Fibroblast of lung (primary cell): ENCODE measurements around the gene ANKRD31. TPM values are rescaled to one million over a fixed set of nuclear protein-coding genes. Genes with fewer than 3 reads are reported as not detected.

ENCODE experiments used
- DNase-seq, 2 donors: peaks; one replicate each; pipeline versions ENCODE4 v3.0.0 to v3.0.0-alpha.2; 2010; ENCODE audit warnings: low read depth in 2 of 2
- H2AFZ ChIP-seq: 2 replicates; pipeline ENCODE4 v1.5.1; 2012; ENCODE audit warnings: low read length, control low read depth, inconsistent platforms
- H3K27ac ChIP-seq: 2 replicates; pipeline ENCODE4 v1.5.1; 2011; ENCODE audit warnings: low read length, control low read depth; ENCODE audit not compliant: insufficient read depth
- H3K27me3 ChIP-seq: 2 replicates; pipeline ENCODE4 v1.5.1; 2011; ENCODE audit warnings: mild to moderate bottlenecking, low read length; ENCODE audit not compliant: control insufficient read depth, insufficient read depth
- H3K36me3 ChIP-seq: 2 replicates; pipeline ENCODE4 v1.5.1; 2011; ENCODE audit warnings: low read length; ENCODE audit not compliant: control insufficient read depth, insufficient read depth
- H3K4me1 ChIP-seq: 2 replicates; pipeline ENCODE4 v1.5.1; 2011; ENCODE audit warnings: low read length; ENCODE audit not compliant: control insufficient read depth, insufficient read depth; ENCODE audit errors: extremely low read depth
- H3K4me2 ChIP-seq: 2 replicates; pipeline ENCODE4 v1.5.1; 2011; ENCODE audit warnings: low read length, control low read depth; ENCODE audit not compliant: insufficient read depth; ENCODE audit errors: extremely low read depth
- H3K4me3 ChIP-seq, 4 experiments: fragments of 200-600 bp in 1 of 4; sonication (generic) in 1 of 4; replicated peaks in 1 of 4; 2 replicates each; pipeline ENCODE4 v1.5.1; 2011 to 2016; ENCODE audit warnings: low read length in 4 of 4, low read depth in 3 of 4, mild to moderate bottlenecking in 3 of 4, control low read depth in 2 of 4, inconsistent platforms in 1 of 4, mixed read lengths in 1 of 4; ENCODE audit not compliant: insufficient read depth in 1 of 4; ENCODE audit errors: control extremely low read depth in 1 of 4
- H3K79me2 ChIP-seq: 2 replicates; pipeline ENCODE4 v1.5.1; 2012; ENCODE audit warnings: mild to moderate bottlenecking, low read length, inconsistent platforms; ENCODE audit not compliant: control insufficient read depth, insufficient read depth
- H3K9ac ChIP-seq: 2 replicates; pipeline ENCODE4 v1.5.1; 2011; ENCODE audit warnings: mild to moderate bottlenecking, low read length, control low read depth; ENCODE audit not compliant: insufficient read depth
- H3K9me3 ChIP-seq: 2 replicates; pipeline ENCODE4 v1.5.1; 2012; ENCODE audit warnings: low read depth, low read length; ENCODE audit not compliant: control insufficient read depth, insufficient read depth
- H4K20me1 ChIP-seq: 2 replicates; pipeline ENCODE4 v1.5.1; 2011; ENCODE audit warnings: low read length; ENCODE audit not compliant: control insufficient read depth, insufficient read depth; ENCODE audit errors: extremely low read depth
- EZH2 ChIP-seq: IDR thresholded peaks from 2 replicates; pipeline ENCODE4 v1.5.1; 2012; ENCODE audit warnings: low read length, control low read depth, mild to moderate bottlenecking; ENCODE audit errors: missing control alignments
- polyA plus RNA-seq, 2 donors: library from polyadenylated mRNA; depleted of rRNA in 1 of 2; stranded (reverse) in 1 of 2; unstranded in 1 of 2; fragments of >200 nt; gene quantifications; 2 replicates each; pipeline ENCODE4 v1.2.1, GENCODE V29; 2011 to 2012; ENCODE audit warnings: missing spikeins in 1 of 2
- total RNA-seq: library from RNA; depleted of rRNA; stranded (reverse); fragments of >200 nt; gene quantifications from 2 replicates; pipeline ENCODE4 v1.2.1, GENCODE V29; 2014
- TF ChIP-seq, protein P1 (sequence below), 2 donors: IDR thresholded peaks in 1 of 2; conservative IDR thresholded peaks in 1 of 2; 1 replicate in 1 of 2; 2 replicates in 1 of 2; pipeline ENCODE4 v1.5.1; 2011 to 2012; ENCODE audit warnings: low read length in 2 of 2, control low read depth in 1 of 2, inconsistent platforms in 1 of 2, low read depth in 1 of 2, mild to moderate bottlenecking in 1 of 2

The ANKRD31 gene
- total and polyA plus RNA-seq, 2 donors (not counting 1 experiment from before 2014, with no cell fraction given), result 0.05 to 0.33 TPM

DNA sequence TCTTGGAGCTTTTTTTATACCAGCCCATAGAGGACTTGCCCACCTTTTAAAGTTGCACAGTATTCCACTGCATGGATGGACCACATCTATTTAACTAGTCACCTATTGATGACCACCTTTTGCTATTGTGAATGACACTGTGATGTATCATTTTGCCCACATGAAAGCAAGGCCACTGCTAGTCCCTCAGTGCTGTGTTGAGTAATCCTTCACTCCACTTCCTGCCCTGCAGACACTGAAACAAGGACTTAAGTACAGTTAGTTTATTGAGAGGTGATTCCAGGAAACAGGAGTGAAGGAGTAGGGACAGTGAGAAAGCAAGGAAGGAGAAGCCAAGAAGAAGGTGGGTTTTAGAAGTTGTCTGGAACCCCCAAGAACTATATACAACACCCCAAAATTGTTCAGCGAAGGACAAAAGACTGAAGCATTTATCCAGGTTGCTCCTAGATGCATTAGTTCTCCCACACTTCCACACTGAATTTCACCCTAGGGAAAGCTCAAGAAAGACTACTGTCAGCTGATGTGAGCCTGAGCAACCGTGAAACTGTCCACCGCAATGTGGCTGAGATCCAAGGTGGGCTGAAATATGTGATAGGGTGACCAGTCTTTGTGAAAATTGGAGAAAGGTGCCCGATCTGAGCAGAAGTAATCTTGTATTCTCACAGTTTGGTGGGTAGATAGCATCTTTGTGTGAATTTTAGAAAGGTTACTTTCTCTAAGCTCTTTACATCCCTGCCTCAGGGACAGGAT is 45.2 kb upstream of the ANKRD31 start:
- peak in 1 of 2 donors; percentile 13 for DNase-seq
- no peak overlapping the region for H3K4me3 ChIP-seq

DNA sequence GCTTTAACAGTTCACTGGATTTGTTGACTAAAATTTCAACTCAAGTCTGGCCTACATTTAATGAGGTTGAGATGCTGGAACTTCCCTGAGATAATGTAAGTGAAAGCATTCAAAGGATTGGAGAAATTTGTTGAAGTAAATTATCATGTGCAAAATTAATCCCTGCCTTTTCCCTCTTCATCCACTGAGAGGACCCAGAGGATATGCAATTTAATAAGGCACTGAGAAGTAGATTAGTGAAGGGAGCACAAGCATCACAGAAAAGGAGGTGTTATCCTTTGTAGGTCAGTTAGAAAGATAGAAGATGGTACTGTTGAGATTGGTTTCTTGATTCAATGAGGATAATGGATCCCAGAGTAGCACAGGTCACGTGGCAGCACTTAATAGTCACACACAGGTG is 42.6 kb upstream of the ANKRD31 start:
- no peak overlapping the region for H3K4me3 ChIP-seq
- no peak for TF ChIP-seq EZH2
- TF ChIP-seq, protein P1, sequence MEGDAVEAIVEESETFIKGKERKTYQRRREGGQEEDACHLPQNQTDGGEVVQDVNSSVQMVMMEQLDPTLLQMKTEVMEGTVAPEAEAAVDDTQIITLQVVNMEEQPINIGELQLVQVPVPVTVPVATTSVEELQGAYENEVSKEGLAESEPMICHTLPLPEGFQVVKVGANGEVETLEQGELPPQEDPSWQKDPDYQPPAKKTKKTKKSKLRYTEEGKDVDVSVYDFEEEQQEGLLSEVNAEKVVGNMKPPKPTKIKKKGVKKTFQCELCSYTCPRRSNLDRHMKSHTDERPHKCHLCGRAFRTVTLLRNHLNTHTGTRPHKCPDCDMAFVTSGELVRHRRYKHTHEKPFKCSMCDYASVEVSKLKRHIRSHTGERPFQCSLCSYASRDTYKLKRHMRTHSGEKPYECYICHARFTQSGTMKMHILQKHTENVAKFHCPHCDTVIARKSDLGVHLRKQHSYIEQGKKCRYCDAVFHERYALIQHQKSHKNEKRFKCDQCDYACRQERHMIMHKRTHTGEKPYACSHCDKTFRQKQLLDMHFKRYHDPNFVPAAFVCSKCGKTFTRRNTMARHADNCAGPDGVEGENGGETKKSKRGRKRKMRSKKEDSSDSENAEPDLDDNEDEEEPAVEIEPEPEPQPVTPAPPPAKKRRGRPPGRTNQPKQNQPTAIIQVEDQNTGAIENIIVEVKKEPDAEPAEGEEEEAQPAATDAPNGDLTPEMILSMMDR (conservative IDR thresholded peaks at IDR 0.05 in 1 of 2, IDR thresholded peaks at IDR 0.05 in 1 of 2; ENCODE audit: low read depth in 1 of 2, low read length in 2 of 2), result no peak
- no peak overlapping the region for H2AFZ ChIP-seq
- H3K4me2 ChIP-seq, result no peak overlapping the region
- H3K79me2 ChIP-seq, result no peaks in the 10 kb centered on the region
- H4K20me1 ChIP-seq, result no peaks in the 10 kb centered on the region
- H3K9ac ChIP-seq, result no peak overlapping the region
- no peak for DNase-seq
- H3K27ac ChIP-seq, result no peak overlapping the region
- H3K36me3 ChIP-seq, result no peaks in the 10 kb centered on the region
- H3K27me3 ChIP-seq, result no peaks in the 10 kb centered on the region
- H3K9me3 ChIP-seq, result no peaks in the 10 kb centered on the region
- no peaks in the 10 kb centered on the region for H3K4me1 ChIP-seq

More for the DNA sequence above, 45.2 kb upstream of the ANKRD31 start:
- no peaks in the 10 kb centered on the region for H3K4me1 ChIP-seq
- H3K9me3 ChIP-seq, result no peaks in the 10 kb centered on the region
- no peaks in the 10 kb centered on the region for H3K79me2 ChIP-seq
- H2AFZ ChIP-seq, result no peak overlapping the region
- H3K27ac ChIP-seq, result no peak overlapping the region
- no peak overlapping the region for H3K4me2 ChIP-seq
- no peaks in the 10 kb centered on the region for H4K20me1 ChIP-seq
- H3K36me3 ChIP-seq, result no peaks in the 10 kb centered on the region
- H3K27me3 ChIP-seq, result no peaks in the 10 kb centered on the region
- no peak for TF ChIP-seq EZH2
- TF ChIP-seq, protein P1 (conservative IDR thresholded peaks at IDR 0.05 in 1 of 2, IDR thresholded peaks at IDR 0.05 in 1 of 2; ENCODE audit: low read depth in 1 of 2, low read length in 2 of 2), result no peak
- H3K9ac ChIP-seq, result no peak overlapping the region

DNA sequence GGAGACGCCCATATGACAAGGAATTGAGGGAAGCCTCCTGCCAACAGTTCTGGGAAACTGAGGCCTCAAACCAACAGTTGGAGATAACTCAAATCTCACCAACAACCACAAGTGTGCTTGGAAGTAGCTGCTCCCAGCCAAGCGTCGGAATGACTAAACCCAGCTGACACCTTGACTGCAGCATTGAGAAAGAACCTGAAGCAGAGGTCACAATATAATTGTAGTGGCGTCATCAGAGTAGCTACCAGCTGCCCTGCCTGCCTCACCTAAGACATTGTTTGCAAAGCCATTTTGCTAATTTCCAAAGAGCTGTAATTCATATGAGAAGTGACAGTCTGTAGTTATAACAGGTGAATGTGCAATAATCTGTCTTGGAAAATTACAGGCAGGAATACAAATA is 40.8 kb upstream of the ANKRD31 start:
- no peak overlapping the region for H3K4me3 ChIP-seq
- no peak overlapping the region for H3K9ac ChIP-seq
- H3K9me3 ChIP-seq, result no peaks in the 10 kb centered on the region
- H3K4me2 ChIP-seq, result no peak overlapping the region
- no peak for DNase-seq
- H3K79me2 ChIP-seq, result no peaks in the 10 kb centered on the region
- no peaks in the 10 kb centered on the region for H4K20me1 ChIP-seq
- H3K27ac ChIP-seq, result no peak overlapping the region
- no peaks in the 10 kb centered on the region for H3K4me1 ChIP-seq
- no peak for TF ChIP-seq EZH2
- TF ChIP-seq, protein P1 (conservative IDR thresholded peaks at IDR 0.05 in 1 of 2, IDR thresholded peaks at IDR 0.05 in 1 of 2; ENCODE audit: low read depth in 1 of 2, low read length in 2 of 2), result no peak
- no peak overlapping the region for H2AFZ ChIP-seq
- H3K36me3 ChIP-seq, result no peaks in the 10 kb centered on the region
- no peaks in the 10 kb centered on the region for H3K27me3 ChIP-seq
